ENCODE results near the gene DMBX1.

DNA sequence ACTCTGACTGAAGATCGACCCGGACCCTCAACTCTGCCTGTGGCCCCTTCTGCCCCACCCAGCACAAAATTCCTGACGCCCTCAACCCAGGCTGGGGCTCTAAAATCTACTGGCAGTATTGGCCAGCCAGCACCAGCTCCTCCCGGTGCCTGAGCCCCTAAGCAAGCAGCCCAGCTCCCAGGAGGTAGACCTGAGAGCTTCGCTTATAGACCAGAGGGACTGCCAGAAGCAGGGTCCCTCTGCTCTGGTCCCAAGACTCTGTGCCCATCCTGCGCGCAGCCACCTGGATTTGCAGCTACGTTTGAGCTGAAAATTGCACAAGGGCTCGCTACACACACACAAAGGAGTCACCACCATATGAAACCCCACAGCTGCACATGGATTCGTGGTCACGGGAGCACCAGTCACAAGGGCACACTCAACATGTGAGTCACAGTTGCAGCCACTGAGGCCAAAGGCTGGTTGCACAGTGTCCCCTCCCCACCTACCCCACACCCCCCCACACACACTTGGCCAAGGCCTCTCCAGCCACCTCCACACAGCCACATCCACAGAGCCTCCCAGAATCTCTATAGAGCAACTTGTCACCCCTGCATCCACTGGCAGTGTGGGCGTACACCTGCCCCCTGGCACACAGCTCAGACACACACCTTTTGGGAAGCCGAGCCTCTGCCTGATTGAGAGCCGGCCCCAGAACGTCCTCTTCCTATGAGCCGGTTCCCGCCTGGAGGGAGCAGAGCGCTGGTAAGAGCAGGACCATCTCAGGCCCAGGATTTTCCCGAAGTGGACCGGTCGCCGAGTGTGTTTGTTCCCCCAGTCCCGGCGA lies 1.1 kb upstream of the DMBX1 start:
- TF ChIP-seq, protein P1, sequence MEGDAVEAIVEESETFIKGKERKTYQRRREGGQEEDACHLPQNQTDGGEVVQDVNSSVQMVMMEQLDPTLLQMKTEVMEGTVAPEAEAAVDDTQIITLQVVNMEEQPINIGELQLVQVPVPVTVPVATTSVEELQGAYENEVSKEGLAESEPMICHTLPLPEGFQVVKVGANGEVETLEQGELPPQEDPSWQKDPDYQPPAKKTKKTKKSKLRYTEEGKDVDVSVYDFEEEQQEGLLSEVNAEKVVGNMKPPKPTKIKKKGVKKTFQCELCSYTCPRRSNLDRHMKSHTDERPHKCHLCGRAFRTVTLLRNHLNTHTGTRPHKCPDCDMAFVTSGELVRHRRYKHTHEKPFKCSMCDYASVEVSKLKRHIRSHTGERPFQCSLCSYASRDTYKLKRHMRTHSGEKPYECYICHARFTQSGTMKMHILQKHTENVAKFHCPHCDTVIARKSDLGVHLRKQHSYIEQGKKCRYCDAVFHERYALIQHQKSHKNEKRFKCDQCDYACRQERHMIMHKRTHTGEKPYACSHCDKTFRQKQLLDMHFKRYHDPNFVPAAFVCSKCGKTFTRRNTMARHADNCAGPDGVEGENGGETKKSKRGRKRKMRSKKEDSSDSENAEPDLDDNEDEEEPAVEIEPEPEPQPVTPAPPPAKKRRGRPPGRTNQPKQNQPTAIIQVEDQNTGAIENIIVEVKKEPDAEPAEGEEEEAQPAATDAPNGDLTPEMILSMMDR (IDR thresholded peaks at IDR 0.05; ENCODE audit: low read depth, low read length, poor library complexity, severe bottlenecking), result no peak
- TF ChIP-seq EZH2phosphoT487 (IDR thresholded peaks at IDR 0.05; ENCODE audit: borderline replicate concordance, low read length), result no peak
